K562 (cell line): ENCODE results near the gene SH3BGRL3. TPM values are rescaled to one million over a fixed set of nuclear protein-coding genes. Genes with fewer than 3 reads are reported as not detected.

ENCODE experiments used
- BRD4 ChIP-seq: fragments of 200-600 bp; sonication (generic); IDR thresholded peaks from 2 replicates; pipeline ENCODE4 v1.6.1; 2017; ENCODE audit warnings: inconsistent platforms
- CEBPB ChIP-seq: fragments of 450-650 bp; IDR thresholded peaks from 2 replicates; pipeline ENCODE4 v1.6.1; 2016; ENCODE audit warnings: missing genetic modification characterization, missing compliant biosample characterization
- FOSL1 ChIP-seq: fragments of 200-800 bp; sonication (Bioruptor generic); conservative IDR thresholded peaks from 2 replicates; pipeline ENCODE4 v1.6.1; 2016; ENCODE audit warnings: missing genetic modification characterization, missing compliant biosample characterization
- MTA1 ChIP-seq: fragments of 450-650 bp; IDR thresholded peaks from 2 replicates; pipeline ENCODE4 v1.6.1; 2017; ENCODE audit warnings: borderline replicate concordance
- NFE2 ChIP-seq: IDR thresholded peaks from 2 replicates; pipeline ENCODE4 v1.6.1; 2014; ENCODE audit warnings: antibody characterized with exemption, low read depth
- SMARCA4 ChIP-seq: fragments of 450-650 bp; IDR thresholded peaks from 2 replicates; pipeline ENCODE4 v1.6.1; 2016
- SNRNP70 ChIP-seq: fragments of 200-400 bp; formaldehyde crosslinking; optimal IDR thresholded peaks from 2 replicates; pipeline ENCODE3; 2017; ENCODE audit warnings: low read depth, low read length
- TAF7 ChIP-seq: fragments of 450-650 bp; IDR thresholded peaks from 2 replicates; pipeline ENCODE4 v1.6.1; 2016; ENCODE audit warnings: missing genetic modification characterization, missing compliant biosample characterization
- ZEB2 ChIP-seq: fragments of 450-650 bp; IDR thresholded peaks from 2 replicates; pipeline ENCODE4 v1.6.1; 2016
- polyA plus RNA-seq, 8 experiments: library from polyadenylated mRNA; depleted of rRNA in 4 of 8; stranded (reverse) in 5 of 8; unstranded in 3 of 8; fragments of >200 nt; fragmentation: Nextera tagmentation in 2 of 8; fragmentation: Illumina TruSeq in 1 of 8; extraction: Ambion mirVana in 2 of 8; extraction: Trizol in 1 of 8; gene quantifications; 2 replicates each; pipeline versions ENCODE4 v1.2.1 to v1.2.3, GENCODE V29; 2011 to 2014; ENCODE audit warnings: inconsistent platforms in 1 of 8, missing spikeins in 1 of 8
- total RNA-seq, 7 experiments: library from RNA; depleted of rRNA in 6 of 7; stranded (reverse); fragments of >200 nt in 6 of 7; fragmentation: Illumina TruSeq in 2 of 7; extraction: Trizol in 2 of 7; gene quantifications; 2 replicates each; pipeline versions ENCODE4 v1.2.1 to v1.2.3, GENCODE V29; 2011 to 2021; ENCODE audit warnings: low replicate concordance in 1 of 7
- TF ChIP-seq, protein P1 (sequence below): fragments of 450-650 bp; IDR thresholded peaks from 2 replicates; pipeline ENCODE4 v1.6.1; 2016; ENCODE audit warnings: mild to moderate bottlenecking, moderate library complexity
- TF ChIP-seq, protein P2 (sequence below): IDR thresholded peaks from 2 replicates; pipeline ENCODE4 v1.6.1; 2014; ENCODE audit warnings: antibody characterized with exemption
- TF ChIP-seq, protein P3 (sequence below): conservative IDR thresholded peaks from 2 replicates; pipeline ENCODE4 v1.6.1; 2011; ENCODE audit warnings: low read depth, mild to moderate bottlenecking, low read length; ENCODE audit not compliant: control insufficient read depth

SH3BGRL3 gene
- total and polyA plus RNA-seq, 9 of the 15 experiments (the other 6 are each of a cell fraction or from before 2014, with no cell fraction given), result 30.3 to 140 (median 54.2) TPM

DNA sequence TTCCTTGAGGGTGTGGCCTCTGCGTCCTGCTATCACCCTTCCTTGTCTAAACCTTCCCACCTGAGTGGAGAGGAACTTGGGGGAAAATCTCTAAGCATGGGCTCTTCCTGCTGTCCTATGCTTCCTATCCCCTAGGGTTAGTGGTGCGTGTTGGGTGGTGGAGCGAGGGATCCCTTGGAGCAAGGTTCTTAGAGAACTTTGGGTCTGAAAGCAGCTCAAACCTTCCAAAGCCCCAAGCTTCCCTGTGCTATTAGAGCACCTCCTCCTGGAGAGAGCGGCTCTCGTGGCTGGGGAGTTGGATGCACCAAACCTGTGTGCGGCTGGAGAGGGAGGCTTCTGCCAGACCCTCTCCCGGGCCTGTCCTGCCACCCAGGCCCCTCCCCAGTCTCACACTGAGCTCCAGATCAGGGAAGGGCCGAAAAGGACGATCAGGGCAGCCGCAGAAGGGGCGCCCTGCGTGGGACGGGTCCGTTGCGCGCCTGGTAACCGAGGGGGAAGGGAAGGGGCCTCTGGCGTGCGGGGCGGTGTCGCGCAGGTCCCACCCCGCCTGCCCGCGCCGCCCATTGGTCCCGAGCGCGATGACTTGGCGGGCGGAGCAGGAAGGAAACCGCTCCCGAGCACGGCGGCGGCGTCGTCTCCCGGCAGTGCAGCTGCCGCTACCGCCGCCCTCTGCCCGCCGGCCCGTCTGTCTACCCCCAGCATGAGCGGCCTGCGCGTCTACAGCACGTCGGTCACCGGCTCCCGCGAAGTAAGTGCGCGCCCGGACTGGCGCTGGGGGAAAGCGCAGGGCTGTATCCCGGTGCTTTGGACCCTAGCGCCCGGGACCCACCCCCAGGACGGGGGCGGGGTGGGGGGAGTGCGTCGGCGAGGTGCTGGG is at the start of gene SH3BGRL3 (continued):
- TF ChIP-seq, protein P1, sequence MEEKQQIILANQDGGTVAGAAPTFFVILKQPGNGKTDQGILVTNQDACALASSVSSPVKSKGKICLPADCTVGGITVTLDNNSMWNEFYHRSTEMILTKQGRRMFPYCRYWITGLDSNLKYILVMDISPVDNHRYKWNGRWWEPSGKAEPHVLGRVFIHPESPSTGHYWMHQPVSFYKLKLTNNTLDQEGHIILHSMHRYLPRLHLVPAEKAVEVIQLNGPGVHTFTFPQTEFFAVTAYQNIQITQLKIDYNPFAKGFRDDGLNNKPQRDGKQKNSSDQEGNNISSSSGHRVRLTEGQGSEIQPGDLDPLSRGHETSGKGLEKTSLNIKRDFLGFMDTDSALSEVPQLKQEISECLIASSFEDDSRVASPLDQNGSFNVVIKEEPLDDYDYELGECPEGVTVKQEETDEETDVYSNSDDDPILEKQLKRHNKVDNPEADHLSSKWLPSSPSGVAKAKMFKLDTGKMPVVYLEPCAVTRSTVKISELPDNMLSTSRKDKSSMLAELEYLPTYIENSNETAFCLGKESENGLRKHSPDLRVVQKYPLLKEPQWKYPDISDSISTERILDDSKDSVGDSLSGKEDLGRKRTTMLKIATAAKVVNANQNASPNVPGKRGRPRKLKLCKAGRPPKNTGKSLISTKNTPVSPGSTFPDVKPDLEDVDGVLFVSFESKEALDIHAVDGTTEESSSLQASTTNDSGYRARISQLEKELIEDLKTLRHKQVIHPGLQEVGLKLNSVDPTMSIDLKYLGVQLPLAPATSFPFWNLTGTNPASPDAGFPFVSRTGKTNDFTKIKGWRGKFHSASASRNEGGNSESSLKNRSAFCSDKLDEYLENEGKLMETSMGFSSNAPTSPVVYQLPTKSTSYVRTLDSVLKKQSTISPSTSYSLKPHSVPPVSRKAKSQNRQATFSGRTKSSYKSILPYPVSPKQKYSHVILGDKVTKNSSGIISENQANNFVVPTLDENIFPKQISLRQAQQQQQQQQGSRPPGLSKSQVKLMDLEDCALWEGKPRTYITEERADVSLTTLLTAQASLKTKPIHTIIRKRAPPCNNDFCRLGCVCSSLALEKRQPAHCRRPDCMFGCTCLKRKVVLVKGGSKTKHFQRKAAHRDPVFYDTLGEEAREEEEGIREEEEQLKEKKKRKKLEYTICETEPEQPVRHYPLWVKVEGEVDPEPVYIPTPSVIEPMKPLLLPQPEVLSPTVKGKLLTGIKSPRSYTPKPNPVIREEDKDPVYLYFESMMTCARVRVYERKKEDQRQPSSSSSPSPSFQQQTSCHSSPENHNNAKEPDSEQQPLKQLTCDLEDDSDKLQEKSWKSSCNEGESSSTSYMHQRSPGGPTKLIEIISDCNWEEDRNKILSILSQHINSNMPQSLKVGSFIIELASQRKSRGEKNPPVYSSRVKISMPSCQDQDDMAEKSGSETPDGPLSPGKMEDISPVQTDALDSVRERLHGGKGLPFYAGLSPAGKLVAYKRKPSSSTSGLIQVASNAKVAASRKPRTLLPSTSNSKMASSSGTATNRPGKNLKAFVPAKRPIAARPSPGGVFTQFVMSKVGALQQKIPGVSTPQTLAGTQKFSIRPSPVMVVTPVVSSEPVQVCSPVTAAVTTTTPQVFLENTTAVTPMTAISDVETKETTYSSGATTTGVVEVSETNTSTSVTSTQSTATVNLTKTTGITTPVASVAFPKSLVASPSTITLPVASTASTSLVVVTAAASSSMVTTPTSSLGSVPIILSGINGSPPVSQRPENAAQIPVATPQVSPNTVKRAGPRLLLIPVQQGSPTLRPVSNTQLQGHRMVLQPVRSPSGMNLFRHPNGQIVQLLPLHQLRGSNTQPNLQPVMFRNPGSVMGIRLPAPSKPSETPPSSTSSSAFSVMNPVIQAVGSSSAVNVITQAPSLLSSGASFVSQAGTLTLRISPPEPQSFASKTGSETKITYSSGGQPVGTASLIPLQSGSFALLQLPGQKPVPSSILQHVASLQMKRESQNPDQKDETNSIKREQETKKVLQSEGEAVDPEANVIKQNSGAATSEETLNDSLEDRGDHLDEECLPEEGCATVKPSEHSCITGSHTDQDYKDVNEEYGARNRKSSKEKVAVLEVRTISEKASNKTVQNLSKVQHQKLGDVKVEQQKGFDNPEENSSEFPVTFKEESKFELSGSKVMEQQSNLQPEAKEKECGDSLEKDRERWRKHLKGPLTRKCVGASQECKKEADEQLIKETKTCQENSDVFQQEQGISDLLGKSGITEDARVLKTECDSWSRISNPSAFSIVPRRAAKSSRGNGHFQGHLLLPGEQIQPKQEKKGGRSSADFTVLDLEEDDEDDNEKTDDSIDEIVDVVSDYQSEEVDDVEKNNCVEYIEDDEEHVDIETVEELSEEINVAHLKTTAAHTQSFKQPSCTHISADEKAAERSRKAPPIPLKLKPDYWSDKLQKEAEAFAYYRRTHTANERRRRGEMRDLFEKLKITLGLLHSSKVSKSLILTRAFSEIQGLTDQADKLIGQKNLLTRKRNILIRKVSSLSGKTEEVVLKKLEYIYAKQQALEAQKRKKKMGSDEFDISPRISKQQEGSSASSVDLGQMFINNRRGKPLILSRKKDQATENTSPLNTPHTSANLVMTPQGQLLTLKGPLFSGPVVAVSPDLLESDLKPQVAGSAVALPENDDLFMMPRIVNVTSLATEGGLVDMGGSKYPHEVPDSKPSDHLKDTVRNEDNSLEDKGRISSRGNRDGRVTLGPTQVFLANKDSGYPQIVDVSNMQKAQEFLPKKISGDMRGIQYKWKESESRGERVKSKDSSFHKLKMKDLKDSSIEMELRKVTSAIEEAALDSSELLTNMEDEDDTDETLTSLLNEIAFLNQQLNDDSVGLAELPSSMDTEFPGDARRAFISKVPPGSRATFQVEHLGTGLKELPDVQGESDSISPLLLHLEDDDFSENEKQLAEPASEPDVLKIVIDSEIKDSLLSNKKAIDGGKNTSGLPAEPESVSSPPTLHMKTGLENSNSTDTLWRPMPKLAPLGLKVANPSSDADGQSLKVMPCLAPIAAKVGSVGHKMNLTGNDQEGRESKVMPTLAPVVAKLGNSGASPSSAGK, result peak; percentile 93
- TF ChIP-seq SMARCA4 (peak; percentile 37; the same call in 1 of the 2 replicates), SNRNP70 (no peak), NFE2 (peak; percentile 68), TAF7 (tag) (0 out of 2 replicates have a peak, but pooled peaks have one; percentile 15), ZEB2 (peak; percentile 76; the same call in 1 of the 2 replicates), FOSL1 (peak; percentile 75), MTA1 (0 out of 2 replicates have a peak, but pooled peaks have one; percentile 19), CEBPB (tag) (no peak), BRD4 (0 out of 2 replicates have a peak, but pooled peaks have one; percentile 27)
- TF ChIP-seq, protein P2, sequence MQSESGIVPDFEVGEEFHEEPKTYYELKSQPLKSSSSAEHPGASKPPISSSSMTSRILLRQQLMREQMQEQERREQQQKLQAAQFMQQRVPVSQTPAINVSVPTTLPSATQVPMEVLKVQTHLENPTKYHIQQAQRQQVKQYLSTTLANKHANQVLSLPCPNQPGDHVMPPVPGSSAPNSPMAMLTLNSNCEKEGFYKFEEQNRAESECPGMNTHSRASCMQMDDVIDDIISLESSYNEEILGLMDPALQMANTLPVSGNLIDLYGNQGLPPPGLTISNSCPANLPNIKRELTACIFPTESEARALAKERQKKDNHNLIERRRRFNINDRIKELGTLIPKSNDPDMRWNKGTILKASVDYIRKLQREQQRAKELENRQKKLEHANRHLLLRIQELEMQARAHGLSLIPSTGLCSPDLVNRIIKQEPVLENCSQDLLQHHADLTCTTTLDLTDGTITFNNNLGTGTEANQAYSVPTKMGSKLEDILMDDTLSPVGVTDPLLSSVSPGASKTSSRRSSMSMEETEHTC, result peak; percentile 56; the same call in 1 of the 2 replicates
- TF ChIP-seq, protein P3, sequence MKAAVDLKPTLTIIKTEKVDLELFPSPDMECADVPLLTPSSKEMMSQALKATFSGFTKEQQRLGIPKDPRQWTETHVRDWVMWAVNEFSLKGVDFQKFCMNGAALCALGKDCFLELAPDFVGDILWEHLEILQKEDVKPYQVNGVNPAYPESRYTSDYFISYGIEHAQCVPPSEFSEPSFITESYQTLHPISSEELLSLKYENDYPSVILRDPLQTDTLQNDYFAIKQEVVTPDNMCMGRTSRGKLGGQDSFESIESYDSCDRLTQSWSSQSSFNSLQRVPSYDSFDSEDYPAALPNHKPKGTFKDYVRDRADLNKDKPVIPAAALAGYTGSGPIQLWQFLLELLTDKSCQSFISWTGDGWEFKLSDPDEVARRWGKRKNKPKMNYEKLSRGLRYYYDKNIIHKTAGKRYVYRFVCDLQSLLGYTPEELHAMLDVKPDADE, result peak; percentile 78
